Gastroesophageal sphincter (tissue), 4 donors: ENCODE data around the gene CTNND2. TPM values are rescaled to one million over a fixed set of nuclear protein-coding genes. Genes with fewer than 3 reads are reported as not detected.

Experiments used
- ATAC-seq: fragments of 150-250 bp; one replicate; pipeline ENCODE4 v1.9.1; 2016; ENCODE audit warnings: mild to moderate bottlenecking, moderate library complexity
- H3K27ac ChIP-seq, 4 donors: fragments of 200-600 bp; sonication (generic) in 3 of 4; 1 replicate in 3 of 4; 2 replicates in 1 of 4; pipeline ENCODE4 v1.5.1; 2016 to 2019
- H3K27me3 ChIP-seq: fragments of 200-600 bp; sonication (generic); one replicate; pipeline ENCODE4 v1.5.1; 2019
- H3K36me3 ChIP-seq, 2 donors: fragments of 200-600 bp; sonication (generic); one replicate each; pipeline ENCODE4 v1.5.1; 2019; ENCODE audit warnings: control low read depth in 1 of 2
- H3K4me1 ChIP-seq, 3 donors: fragments of 200-600 bp; sonication (generic); 1 replicate in 2 of 3; 2 replicates in 1 of 3; pipeline ENCODE4 v1.5.1; 2016 to 2019; ENCODE audit warnings: control low read depth in 2 of 3
- H3K4me3 ChIP-seq, 2 donors: fragments of 200-600 bp; sonication (generic); one replicate each; pipeline ENCODE4 v1.5.1; 2019; ENCODE audit warnings: mild to moderate bottlenecking in 1 of 2, moderate library complexity in 1 of 2
- H3K9me3 ChIP-seq, 3 donors: fragments of 200-600 bp; sonication (generic); one replicate each; pipeline ENCODE4 v1.5.1; 2017 to 2019; ENCODE audit warnings: control low read depth in 2 of 3
- EP300 ChIP-seq: sonication (generic); formaldehyde crosslinking; IDR thresholded peaks from one replicate; pipeline ENCODE4 v1.6.1; 2017; ENCODE audit warnings: antibody characterized with exemption, mild to moderate bottlenecking
- POLR2A ChIP-seq, 2 donors: fragments of 450-650 bp; IDR thresholded peaks; one replicate each; pipeline ENCODE4 v1.6.1; 2017; ENCODE audit warnings: antibody characterized with exemption in 2 of 2, mild to moderate bottlenecking in 2 of 2, moderate library complexity in 1 of 2
- POLR2AphosphoS5 ChIP-seq: sonication (generic); formaldehyde crosslinking; IDR thresholded peaks from one replicate; pipeline ENCODE4 v1.6.1; 2017; ENCODE audit warnings: antibody characterized with exemption
- WGBS, 2 donors: methylation state at CpG; one replicate each; pipeline ENCODE4 v1.1.5; 2018; ENCODE audit warnings: low coverage in 1 of 2; 5-methylcytosine and 5-hydroxymethylcytosine counted together
- total RNA-seq, 4 donors: library from RNA; depleted of rRNA; stranded (reverse); fragments of >200 nt; gene quantifications; one replicate each; pipeline ENCODE4 v1.1.0, GENCODE V29; 2016
- TF ChIP-seq, protein P1 (sequence below), 4 experiments: fragments of 200-600 bp in 2 of 4; fragments of 450-650 bp in 2 of 4; sonication (generic) in 1 of 4; IDR thresholded peaks; one replicate each; pipeline ENCODE4 v1.5.1; 2017 to 2019; ENCODE audit warnings: antibody characterized with exemption in 4 of 4, mild to moderate bottlenecking in 2 of 4, moderate library complexity in 2 of 4

Gene CTNND2
- total RNA-seq, 4 donors from 2014 or later: 0.40 to 3.1 (median 1.9) TPM

DNA sequence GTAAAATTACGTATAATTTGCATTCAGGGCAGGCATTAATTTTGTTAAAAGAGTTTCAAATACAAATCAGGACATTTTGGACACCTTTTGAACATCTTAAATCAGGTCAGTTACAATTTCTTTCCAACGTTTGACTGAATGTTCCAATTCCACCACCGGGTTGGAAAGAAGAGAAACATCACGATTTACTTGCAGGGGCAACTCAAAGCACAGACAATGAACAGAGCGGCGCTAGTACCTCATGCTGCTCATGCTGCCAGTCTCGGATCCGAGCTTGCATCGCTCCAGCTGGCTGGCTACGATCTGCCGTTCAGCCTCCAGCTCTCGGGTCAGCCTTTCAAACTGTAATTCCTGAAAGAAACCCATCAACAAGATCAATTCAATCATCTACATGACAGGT is 339.5 kb downstream of the CTNND2 start:
- ATAC-seq: no peak
- Histone ChIP-seq H3K27ac (no peak overlapping the region), H3K27me3 (no peaks in the 10 kb centered on the region), H3K4me3 (no peak overlapping the region), H3K36me3 (no peaks in the 10 kb centered on the region), H3K9me3 (no peaks in the 10 kb centered on the region), H3K4me1 (no peaks in the 10 kb centered on the region)
- TF ChIP-seq, protein P1, sequence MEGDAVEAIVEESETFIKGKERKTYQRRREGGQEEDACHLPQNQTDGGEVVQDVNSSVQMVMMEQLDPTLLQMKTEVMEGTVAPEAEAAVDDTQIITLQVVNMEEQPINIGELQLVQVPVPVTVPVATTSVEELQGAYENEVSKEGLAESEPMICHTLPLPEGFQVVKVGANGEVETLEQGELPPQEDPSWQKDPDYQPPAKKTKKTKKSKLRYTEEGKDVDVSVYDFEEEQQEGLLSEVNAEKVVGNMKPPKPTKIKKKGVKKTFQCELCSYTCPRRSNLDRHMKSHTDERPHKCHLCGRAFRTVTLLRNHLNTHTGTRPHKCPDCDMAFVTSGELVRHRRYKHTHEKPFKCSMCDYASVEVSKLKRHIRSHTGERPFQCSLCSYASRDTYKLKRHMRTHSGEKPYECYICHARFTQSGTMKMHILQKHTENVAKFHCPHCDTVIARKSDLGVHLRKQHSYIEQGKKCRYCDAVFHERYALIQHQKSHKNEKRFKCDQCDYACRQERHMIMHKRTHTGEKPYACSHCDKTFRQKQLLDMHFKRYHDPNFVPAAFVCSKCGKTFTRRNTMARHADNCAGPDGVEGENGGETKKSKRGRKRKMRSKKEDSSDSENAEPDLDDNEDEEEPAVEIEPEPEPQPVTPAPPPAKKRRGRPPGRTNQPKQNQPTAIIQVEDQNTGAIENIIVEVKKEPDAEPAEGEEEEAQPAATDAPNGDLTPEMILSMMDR (IDR thresholded peaks at IDR 0.05): no peak
- no peak for TF ChIP-seq POLR2A (IDR thresholded peaks at IDR 0.05)
- no peak for TF ChIP-seq EP300
- TF ChIP-seq POLR2AphosphoS5: no peak
- WGBS, 2 donors: 87 to 94% methylated on average over 11 of the region's 12 CpGs

DNA sequence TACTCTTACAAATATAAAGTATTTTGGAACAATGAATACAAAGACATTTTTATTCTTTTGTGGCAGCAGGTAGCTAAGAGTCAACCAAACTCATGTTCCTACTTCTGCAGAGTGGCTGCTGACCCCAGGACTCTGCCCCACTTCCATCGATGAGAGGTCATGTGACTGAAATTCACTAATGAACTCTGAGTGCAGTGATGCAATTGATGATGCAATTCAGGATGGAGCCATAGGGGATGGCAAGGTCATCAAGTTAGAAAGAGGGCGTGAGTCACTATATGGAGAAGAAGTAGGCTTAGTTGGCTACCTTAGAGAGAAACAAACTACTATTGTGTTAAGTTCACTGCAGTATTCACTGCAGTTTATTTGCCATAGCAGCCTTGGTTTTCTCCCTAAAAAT is 340.4 kb downstream of the CTNND2 start:
- no peaks in the 10 kb centered on the region for H3K36me3 ChIP-seq
- no peak overlapping the region for H3K27ac ChIP-seq
- TF ChIP-seq POLR2AphosphoS5: no peak
- WGBS, 2 donors: 56 to 89% methylated on average over 1 to 2 of the region's 2 CpGs
- no peaks in the 10 kb centered on the region for H3K4me1 ChIP-seq
- H3K4me3 ChIP-seq: no peak overlapping the region
- no peak for ATAC-seq
- no peaks in the 10 kb centered on the region for H3K27me3 ChIP-seq
- no peaks in the 10 kb centered on the region for H3K9me3 ChIP-seq

DNA sequence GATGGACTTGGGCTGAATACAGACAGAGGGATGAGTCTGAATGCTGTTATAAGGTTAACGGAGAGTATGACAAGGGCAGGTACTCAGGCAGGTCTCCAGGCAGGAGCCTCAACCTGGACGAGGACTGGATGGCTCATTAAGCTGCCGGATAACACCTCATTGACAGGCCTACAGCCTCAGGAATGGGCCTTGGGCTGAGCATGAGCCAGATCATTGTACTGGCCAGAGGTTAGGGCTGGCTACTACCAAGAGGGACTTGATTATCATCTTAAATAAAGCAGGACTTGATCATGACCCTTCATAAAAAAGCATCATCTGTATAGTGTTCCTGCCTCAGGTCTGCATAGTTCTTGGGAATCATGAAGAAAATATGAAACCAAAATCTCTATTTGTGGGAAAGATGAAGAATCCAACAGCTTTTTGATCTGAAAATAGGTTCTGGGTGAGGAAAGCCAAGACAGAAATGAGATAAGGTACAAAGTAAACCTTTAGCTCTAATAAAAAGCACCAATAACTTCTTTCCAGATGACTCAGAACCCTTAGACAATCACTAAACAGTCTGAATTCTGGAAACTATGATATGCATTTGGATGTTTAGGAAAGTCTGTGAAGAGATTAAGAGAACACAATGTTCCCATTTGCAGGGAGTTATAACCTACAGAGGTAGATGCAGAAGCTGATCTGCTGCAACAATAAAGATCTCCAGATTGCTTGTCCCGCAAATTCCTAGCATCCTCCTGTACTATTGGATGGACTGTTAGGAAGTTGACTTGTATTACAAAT is 343.1 kb downstream of the CTNND2 start:
- ATAC-seq: no peak
- 82 to 92% methylated on average over 1 to 4 of the region's 4 CpGs for WGBS, 2 donors
- Histone ChIP-seq H3K27me3 (no peaks in the 10 kb centered on the region), H3K36me3 (no peaks in the 10 kb centered on the region), H3K27ac (no peak overlapping the region), H3K4me3 (no peak overlapping the region), H3K9me3 (no peaks in the 10 kb centered on the region), H3K4me1 (no peaks in the 10 kb centered on the region)
- TF ChIP-seq EP300 (no peak), POLR2A (IDR thresholded peaks at IDR 0.05) (no peak), POLR2AphosphoS5 (no peak)
- TF ChIP-seq, protein P1 (IDR thresholded peaks at IDR 0.05): no peak

DNA sequence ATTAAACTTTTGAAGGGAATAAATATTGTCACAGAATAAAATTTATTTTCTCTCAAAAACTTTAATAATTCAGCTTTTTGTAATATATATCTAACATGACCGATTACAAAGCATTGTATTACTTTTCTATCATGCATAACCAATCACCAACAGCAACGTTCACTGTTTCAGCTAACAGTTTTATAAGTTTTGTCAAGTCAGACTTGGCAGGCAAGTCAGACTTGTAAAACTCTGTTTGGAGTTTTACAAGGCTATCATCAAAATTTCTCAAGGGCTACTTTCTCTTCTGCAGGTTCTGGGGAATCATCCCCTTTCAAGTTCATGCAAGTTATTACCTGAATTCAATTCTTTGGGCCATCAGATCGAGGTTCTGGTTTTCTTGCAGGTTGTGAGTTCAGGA is 347.2 kb downstream of the CTNND2 start:
- Histone ChIP-seq H3K27me3 (no peaks in the 10 kb centered on the region), H3K27ac (no peak overlapping the region), H3K36me3 (no peaks in the 10 kb centered on the region), H3K9me3 (no peaks in the 10 kb centered on the region), H3K4me1 (no peaks in the 10 kb centered on the region), H3K4me3 (no peak overlapping the region)
- 65 to 75% methylated on average over 3 of the region's 3 CpGs for WGBS, 2 donors
- no peak for ATAC-seq
- TF ChIP-seq POLR2AphosphoS5: no peak
- TF ChIP-seq EP300: no peak
- TF ChIP-seq, protein P1 (IDR thresholded peaks at IDR 0.05): no peak
- TF ChIP-seq POLR2A (IDR thresholded peaks at IDR 0.05): no peak

DNA sequence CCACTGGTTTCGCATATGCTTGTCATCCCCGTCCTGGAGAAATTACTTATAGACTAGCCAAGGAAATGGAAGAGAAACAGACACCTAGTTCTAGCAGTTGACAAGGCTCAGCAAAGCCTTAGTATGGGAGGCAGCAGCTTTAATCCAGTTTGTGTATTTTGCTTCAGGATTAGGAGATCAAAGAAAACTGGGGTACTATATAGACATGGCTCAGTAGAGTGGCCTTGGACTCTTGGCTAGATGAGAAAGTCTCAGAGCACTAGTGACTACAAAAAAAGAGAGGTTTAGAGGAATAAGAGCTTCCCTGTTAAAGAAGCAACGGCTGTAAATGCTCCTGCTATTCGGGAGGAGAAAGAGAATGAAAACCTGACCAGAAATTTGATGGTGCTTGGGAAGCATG is 349.1 kb downstream of the CTNND2 start:
- no peaks in the 10 kb centered on the region for H3K36me3 ChIP-seq
- no peak overlapping the region for H3K4me3 ChIP-seq
- 63 to 64% methylated on average over 4 of the region's 4 CpGs for WGBS, 2 donors
- TF ChIP-seq POLR2A (IDR thresholded peaks at IDR 0.05): no peak
- no peak for TF ChIP-seq POLR2AphosphoS5
- TF ChIP-seq EP300: no peak
- TF ChIP-seq, protein P1 (IDR thresholded peaks at IDR 0.05): no peak
- no peak for ATAC-seq
- no peaks in the 10 kb centered on the region for H3K9me3 ChIP-seq
- H3K27me3 ChIP-seq: no peaks in the 10 kb centered on the region
- H3K27ac ChIP-seq: no peak overlapping the region
- no peaks in the 10 kb centered on the region for H3K4me1 ChIP-seq
